Gastroesophageal sphincter (tissue), 4 donors: ENCODE measurements around the gene LIMK1. TPM values are rescaled to one million over a fixed set of nuclear protein-coding genes. Genes with fewer than 3 reads are reported as not detected.

Experiments
- ATAC-seq: fragments of 150-250 bp; one replicate; pipeline ENCODE4 v1.9.1; 2016; ENCODE audit warnings: mild to moderate bottlenecking, moderate library complexity
- H3K27ac ChIP-seq, 4 donors: fragments of 200-600 bp; sonication (generic) in 3 of 4; 1 replicate in 3 of 4; 2 replicates in 1 of 4; pipeline ENCODE4 v1.5.1; 2016 to 2019
- H3K27me3 ChIP-seq: fragments of 200-600 bp; sonication (generic); one replicate; pipeline ENCODE4 v1.5.1; 2019
- H3K36me3 ChIP-seq, 2 donors: fragments of 200-600 bp; sonication (generic); one replicate each; pipeline ENCODE4 v1.5.1; 2019; ENCODE audit warnings: control low read depth in 1 of 2
- H3K4me1 ChIP-seq, 3 donors: fragments of 200-600 bp; sonication (generic); 1 replicate in 2 of 3; 2 replicates in 1 of 3; pipeline ENCODE4 v1.5.1; 2016 to 2019; ENCODE audit warnings: control low read depth in 2 of 3
- H3K4me3 ChIP-seq, 2 donors: fragments of 200-600 bp; sonication (generic); one replicate each; pipeline ENCODE4 v1.5.1; 2019; ENCODE audit warnings: mild to moderate bottlenecking in 1 of 2, moderate library complexity in 1 of 2
- H3K9me3 ChIP-seq, 3 donors: fragments of 200-600 bp; sonication (generic); one replicate each; pipeline ENCODE4 v1.5.1; 2017 to 2019; ENCODE audit warnings: control low read depth in 2 of 3
- EP300 ChIP-seq: sonication (generic); formaldehyde crosslinking; IDR thresholded peaks from one replicate; pipeline ENCODE4 v1.6.1; 2017; ENCODE audit warnings: antibody characterized with exemption, mild to moderate bottlenecking
- POLR2A ChIP-seq, 2 donors: fragments of 450-650 bp; IDR thresholded peaks; one replicate each; pipeline ENCODE4 v1.6.1; 2017; ENCODE audit warnings: antibody characterized with exemption in 2 of 2, mild to moderate bottlenecking in 2 of 2, moderate library complexity in 1 of 2
- POLR2AphosphoS5 ChIP-seq: sonication (generic); formaldehyde crosslinking; IDR thresholded peaks from one replicate; pipeline ENCODE4 v1.6.1; 2017; ENCODE audit warnings: antibody characterized with exemption
- WGBS, 2 donors: methylation state at CpG; one replicate each; pipeline ENCODE4 v1.1.5; 2018; ENCODE audit warnings: low coverage in 1 of 2; 5-methylcytosine and 5-hydroxymethylcytosine counted together
- total RNA-seq, 4 donors: library from RNA; depleted of rRNA; stranded (reverse); fragments of >200 nt; gene quantifications; one replicate each; pipeline ENCODE4 v1.1.0, GENCODE V29; 2016
- TF ChIP-seq, protein P1 (sequence below), 4 experiments: fragments of 200-600 bp in 2 of 4; fragments of 450-650 bp in 2 of 4; sonication (generic) in 1 of 4; IDR thresholded peaks; one replicate each; pipeline ENCODE4 v1.5.1; 2017 to 2019; ENCODE audit warnings: antibody characterized with exemption in 4 of 4, mild to moderate bottlenecking in 2 of 4, moderate library complexity in 2 of 4

LIMK1 gene
- total RNA-seq, 4 donors from 2014 or later: 7.2 to 20.6 (median 13.2) TPM

DNA sequence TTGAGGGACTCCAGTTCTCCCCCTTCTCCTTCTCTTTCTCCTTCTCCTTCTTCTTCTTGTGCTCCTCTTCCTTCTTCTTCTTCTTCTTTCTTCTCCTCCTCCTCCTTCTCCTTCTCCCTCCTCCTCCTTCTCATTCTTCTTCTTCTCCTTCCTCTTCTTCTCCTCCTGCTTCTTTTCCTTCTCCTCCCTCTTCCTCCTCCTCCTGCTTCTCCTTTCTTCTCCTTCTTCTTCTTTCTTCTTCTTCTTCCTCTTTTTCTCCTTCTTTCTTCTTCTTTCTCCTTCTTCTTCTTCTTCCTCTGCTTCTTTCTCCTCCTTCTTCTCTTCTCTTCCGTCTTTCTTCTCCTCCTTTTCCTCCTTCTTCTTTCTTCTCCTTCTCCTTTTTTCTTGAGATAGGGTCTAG is 25.6 kb upstream of the LIMK1 start:
- H3K36me3 ChIP-seq: peaks cover 0 to 94% of the 10 kb centered on the region in 2 donors
- H3K27ac ChIP-seq: peak overlapping the region in 2 of 4 donors; percentile 20 to 92
- peaks cover 0 to 46% (median 4%) of the 10 kb centered on the region in 3 donors for H3K4me1 ChIP-seq
- H3K9me3 ChIP-seq: no peaks in the 10 kb centered on the region
- H3K27me3 ChIP-seq: no peaks in the 10 kb centered on the region
- TF ChIP-seq POLR2AphosphoS5 (no peak), EP300 (no peak), POLR2A (IDR thresholded peaks at IDR 0.05) (no peak)
- TF ChIP-seq, protein P1, sequence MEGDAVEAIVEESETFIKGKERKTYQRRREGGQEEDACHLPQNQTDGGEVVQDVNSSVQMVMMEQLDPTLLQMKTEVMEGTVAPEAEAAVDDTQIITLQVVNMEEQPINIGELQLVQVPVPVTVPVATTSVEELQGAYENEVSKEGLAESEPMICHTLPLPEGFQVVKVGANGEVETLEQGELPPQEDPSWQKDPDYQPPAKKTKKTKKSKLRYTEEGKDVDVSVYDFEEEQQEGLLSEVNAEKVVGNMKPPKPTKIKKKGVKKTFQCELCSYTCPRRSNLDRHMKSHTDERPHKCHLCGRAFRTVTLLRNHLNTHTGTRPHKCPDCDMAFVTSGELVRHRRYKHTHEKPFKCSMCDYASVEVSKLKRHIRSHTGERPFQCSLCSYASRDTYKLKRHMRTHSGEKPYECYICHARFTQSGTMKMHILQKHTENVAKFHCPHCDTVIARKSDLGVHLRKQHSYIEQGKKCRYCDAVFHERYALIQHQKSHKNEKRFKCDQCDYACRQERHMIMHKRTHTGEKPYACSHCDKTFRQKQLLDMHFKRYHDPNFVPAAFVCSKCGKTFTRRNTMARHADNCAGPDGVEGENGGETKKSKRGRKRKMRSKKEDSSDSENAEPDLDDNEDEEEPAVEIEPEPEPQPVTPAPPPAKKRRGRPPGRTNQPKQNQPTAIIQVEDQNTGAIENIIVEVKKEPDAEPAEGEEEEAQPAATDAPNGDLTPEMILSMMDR (IDR thresholded peaks at IDR 0.05): no peak
- 82 to 100% methylated on average over 1 of the region's 1 CpG for WGBS, 2 donors
- H3K4me3 ChIP-seq: no peak overlapping the region
- no peak for ATAC-seq

DNA sequence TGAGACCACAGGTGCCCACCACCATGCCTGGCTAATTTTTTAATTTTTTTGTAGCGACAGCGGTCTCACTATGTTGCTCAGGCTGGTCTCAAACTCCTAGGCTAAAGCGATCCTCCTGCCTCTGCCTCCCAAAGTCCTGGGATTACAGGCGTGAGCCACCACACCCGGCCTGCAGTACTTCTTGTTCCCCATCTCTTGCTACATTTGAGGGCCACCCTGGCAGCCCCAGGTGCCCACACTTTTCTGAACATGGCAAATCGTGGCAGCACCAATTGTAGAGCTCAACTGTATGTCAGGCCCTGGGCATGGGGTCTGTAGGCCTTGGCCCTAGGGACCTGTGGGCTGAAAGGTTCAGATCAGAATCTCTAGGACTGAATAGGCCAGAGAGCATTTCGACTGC is 25.1 kb upstream of the LIMK1 start:
- peaks cover 0 to 94% of the 10 kb centered on the region in 2 donors for H3K36me3 ChIP-seq
- no peaks in the 10 kb centered on the region for H3K9me3 ChIP-seq
- TF ChIP-seq POLR2AphosphoS5: no peak
- no peak for TF ChIP-seq POLR2A (IDR thresholded peaks at IDR 0.05)
- TF ChIP-seq, protein P1 (IDR thresholded peaks at IDR 0.05): no peak
- H3K27me3 ChIP-seq: no peaks in the 10 kb centered on the region
- peak overlapping the region in 3 of 4 donors; percentile 13 to 92 (median 46) for H3K27ac ChIP-seq
- H3K4me3 ChIP-seq: no peak overlapping the region
- 92 to 100% methylated on average over 2 to 7 of the region's 7 CpGs for WGBS, 2 donors
- H3K4me1 ChIP-seq: peaks cover 0 to 46% (median 4%) of the 10 kb centered on the region in 3 donors
- ATAC-seq: no peak

DNA sequence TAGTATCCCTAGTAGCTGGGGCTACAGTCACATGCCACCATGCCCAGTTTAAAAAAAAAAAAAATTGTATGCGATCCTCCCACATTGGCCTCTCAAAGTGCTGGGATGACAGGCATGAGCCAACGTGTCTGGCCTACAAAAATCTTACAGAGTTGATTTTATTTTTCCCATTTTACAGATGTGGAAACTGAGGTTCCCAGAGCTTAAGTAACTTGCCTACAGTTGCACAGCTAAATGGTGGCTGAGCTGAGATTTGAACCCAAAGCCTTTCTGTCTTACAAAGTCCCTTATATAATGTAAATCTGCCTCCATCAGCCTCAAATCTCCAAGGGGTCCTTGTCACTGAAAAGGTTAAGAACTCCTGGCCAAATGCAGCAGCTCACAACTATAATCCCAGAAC is 24.6 kb upstream of the LIMK1 start:
- H3K27me3 ChIP-seq: no peaks in the 10 kb centered on the region
- no peaks in the 10 kb centered on the region for H3K9me3 ChIP-seq
- peaks cover 0 to 94% of the 10 kb centered on the region in 2 donors for H3K36me3 ChIP-seq
- no peak overlapping the region for H3K4me3 ChIP-seq
- peak overlapping the region in 3 of 4 donors; percentile 46 to 92 (median 89) for H3K27ac ChIP-seq
- 67 to 92% methylated on average over 2 of the region's 2 CpGs for WGBS, 2 donors
- TF ChIP-seq POLR2A (IDR thresholded peaks at IDR 0.05): no peak
- TF ChIP-seq, protein P1 (IDR thresholded peaks at IDR 0.05): no peak
- no peak for TF ChIP-seq POLR2AphosphoS5
- TF ChIP-seq EP300: no peak
- no peak for ATAC-seq
- peaks cover 0 to 46% (median 4%) of the 10 kb centered on the region in 3 donors for H3K4me1 ChIP-seq

DNA sequence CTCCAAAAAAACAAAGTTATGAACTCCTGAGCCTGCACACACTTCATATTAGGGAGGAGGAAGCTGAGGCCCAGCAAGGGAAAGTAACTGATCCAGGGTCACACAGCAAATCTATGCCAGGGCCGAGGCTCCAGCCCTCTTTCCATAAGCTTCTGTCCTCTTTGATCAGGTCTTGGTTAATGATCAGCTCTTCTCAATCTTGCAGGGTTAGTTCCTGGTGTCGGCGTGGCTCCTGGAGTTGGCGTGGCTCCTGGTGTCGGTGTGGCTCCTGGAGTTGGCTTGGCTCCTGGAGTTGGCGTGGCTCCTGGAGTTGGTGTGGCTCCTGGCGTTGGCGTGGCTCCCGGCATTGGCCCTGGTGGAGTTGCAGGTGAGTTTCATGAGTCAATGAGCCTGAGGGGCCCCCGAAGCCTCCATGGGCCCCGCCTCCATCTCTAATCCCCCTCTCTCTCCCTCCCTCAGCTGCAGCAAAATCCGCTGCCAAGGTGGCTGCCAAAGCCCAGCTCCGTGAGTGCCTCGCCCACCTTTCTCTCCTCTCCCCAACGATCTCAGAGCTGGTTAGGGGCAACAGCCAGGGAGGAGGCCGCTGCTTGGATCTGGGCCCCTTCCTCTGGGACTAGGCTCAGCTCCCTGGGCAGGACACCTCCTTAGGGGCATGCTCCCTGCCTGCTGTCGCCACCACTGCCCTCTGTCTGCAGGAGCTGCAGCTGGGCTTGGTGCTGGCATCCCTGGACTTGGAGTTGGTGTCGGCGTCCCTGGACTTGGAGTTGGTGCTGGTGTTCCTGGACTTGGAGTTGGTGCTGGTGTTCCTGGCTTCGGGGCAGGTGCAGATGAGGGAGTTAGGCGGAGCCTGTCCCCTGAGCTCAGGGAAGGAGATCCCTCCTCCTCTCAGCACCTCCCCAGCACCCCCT is 23.7 kb upstream of the LIMK1 start:
- Histone ChIP-seq H3K27ac (peak overlapping the region in 3 of 4 donors; percentile 89 to 92 (median 91)), H3K4me1 (peaks cover 0 to 46% (median 4%) of the 10 kb centered on the region in 3 donors), H3K9me3 (no peaks in the 10 kb centered on the region), H3K27me3 (no peaks in the 10 kb centered on the region), H3K36me3 (peaks cover 0 to 94% of the 10 kb centered on the region in 2 donors), H3K4me3 (no peak overlapping the region)
- ATAC-seq: no peak
- TF ChIP-seq, protein P1 (IDR thresholded peaks at IDR 0.05): peak in 1 of 4 experiments; percentile 31
- TF ChIP-seq POLR2AphosphoS5 (no peak), EP300 (no peak)
- 38 to 60% methylated on average over 1 of the region's 21 CpGs for WGBS, 2 donors
